ENCODE data around the gene POLR2E.

DNA sequence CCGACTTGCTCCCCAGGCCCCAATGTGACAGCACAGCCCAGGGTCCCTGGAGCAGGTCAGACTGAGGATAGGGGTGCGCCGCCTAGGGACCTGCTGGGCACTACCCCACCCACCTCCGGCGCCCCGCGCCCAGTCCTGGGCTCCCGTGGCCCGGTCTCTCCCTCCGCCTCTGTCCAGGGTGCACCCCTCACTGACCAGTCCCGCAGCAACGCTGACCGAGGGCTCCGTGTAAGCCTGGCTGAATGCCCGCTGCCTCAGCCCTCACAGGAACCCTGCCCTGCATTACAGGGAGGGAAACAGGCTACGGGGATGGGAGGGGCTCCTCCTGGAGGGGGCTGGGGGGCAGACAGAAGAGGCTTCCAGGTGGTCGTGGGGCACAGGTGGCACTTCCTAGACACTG is 40.3 kb upstream of the POLR2E start:
- no peak for TF ChIP-seq FOSL1 (tag; conservative IDR thresholded peaks at IDR 0.05)
- TF ChIP-seq TAF1 (IDR thresholded peaks at IDR 0.05; ENCODE audit: control insufficient read depth, extremely low read depth, insufficient read depth, low read length, severe bottlenecking) = no peak
- TF ChIP-seq TBP (optimal IDR thresholded peaks at IDR 0.05; ENCODE audit: low read depth, low read length) = no peak
- TF ChIP-seq RBFOX2 (IDR thresholded peaks at IDR 0.05; ENCODE audit: low read depth, low read length) = no peak
- no peak for TF ChIP-seq POLR2A (conservative IDR thresholded peaks at IDR 0.05)
- TF ChIP-seq, protein P1, sequence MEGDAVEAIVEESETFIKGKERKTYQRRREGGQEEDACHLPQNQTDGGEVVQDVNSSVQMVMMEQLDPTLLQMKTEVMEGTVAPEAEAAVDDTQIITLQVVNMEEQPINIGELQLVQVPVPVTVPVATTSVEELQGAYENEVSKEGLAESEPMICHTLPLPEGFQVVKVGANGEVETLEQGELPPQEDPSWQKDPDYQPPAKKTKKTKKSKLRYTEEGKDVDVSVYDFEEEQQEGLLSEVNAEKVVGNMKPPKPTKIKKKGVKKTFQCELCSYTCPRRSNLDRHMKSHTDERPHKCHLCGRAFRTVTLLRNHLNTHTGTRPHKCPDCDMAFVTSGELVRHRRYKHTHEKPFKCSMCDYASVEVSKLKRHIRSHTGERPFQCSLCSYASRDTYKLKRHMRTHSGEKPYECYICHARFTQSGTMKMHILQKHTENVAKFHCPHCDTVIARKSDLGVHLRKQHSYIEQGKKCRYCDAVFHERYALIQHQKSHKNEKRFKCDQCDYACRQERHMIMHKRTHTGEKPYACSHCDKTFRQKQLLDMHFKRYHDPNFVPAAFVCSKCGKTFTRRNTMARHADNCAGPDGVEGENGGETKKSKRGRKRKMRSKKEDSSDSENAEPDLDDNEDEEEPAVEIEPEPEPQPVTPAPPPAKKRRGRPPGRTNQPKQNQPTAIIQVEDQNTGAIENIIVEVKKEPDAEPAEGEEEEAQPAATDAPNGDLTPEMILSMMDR (IDR thresholded peaks at IDR 0.05 in 2 of 3, conservative IDR thresholded peaks at IDR 0.05 in 1 of 3; ENCODE audit: insufficient read depth in 2 of 3, low read depth in 1 of 3, low read length in 3 of 3) = no peak

All from K562 (cell line).